ENCODE results near the gene C10orf90. TPM values are rescaled to one million over a fixed set of nuclear protein-coding genes. Genes with fewer than 3 reads are reported as not detected.

The C10orf90 gene
- total RNA-seq, 4 donors from 2014 or later: 0.33 to 1.2 (median 1.1) TPM; not detected in 1

DNA sequence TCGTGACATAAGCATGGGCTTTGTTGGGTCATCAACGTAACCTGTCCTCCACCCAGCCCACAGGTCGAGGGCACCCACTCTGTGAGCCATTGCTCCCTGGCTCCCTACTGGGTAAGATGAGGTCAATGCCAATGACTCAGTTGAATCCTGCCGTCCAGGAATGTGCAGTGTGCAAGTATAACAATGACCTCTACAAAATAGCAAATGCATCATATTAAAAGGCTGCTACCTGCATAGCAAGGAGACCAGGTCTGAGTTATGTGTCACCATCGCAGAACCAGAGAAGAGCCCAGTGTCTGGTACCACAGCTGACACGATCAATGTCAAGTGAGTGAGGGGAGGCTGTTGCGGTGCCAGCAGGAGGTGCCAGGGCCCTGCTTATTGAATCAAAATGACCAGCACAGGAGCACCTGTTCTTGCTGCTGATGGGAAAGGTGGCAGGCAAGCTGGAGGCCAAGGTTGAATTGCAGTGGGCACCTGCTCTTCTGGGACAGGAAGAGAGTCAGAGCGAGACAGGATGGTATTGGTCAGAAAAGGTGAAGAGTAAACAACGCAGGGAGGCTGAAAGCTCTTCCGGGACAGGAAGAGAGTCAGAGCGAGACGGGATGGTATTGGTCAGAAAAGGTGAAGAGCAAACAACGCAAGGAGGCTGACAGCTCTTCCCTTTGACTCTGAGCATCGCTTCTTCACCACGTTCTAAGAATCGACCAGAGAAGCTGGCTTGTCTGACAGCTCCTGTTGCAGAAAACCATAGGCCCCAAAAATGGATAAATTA lies 173.5 kb downstream of the C10orf90 start:
- TF ChIP-seq, protein P1, sequence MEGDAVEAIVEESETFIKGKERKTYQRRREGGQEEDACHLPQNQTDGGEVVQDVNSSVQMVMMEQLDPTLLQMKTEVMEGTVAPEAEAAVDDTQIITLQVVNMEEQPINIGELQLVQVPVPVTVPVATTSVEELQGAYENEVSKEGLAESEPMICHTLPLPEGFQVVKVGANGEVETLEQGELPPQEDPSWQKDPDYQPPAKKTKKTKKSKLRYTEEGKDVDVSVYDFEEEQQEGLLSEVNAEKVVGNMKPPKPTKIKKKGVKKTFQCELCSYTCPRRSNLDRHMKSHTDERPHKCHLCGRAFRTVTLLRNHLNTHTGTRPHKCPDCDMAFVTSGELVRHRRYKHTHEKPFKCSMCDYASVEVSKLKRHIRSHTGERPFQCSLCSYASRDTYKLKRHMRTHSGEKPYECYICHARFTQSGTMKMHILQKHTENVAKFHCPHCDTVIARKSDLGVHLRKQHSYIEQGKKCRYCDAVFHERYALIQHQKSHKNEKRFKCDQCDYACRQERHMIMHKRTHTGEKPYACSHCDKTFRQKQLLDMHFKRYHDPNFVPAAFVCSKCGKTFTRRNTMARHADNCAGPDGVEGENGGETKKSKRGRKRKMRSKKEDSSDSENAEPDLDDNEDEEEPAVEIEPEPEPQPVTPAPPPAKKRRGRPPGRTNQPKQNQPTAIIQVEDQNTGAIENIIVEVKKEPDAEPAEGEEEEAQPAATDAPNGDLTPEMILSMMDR (IDR thresholded peaks at IDR 0.05; ENCODE audit: low read depth): no peak

DNA sequence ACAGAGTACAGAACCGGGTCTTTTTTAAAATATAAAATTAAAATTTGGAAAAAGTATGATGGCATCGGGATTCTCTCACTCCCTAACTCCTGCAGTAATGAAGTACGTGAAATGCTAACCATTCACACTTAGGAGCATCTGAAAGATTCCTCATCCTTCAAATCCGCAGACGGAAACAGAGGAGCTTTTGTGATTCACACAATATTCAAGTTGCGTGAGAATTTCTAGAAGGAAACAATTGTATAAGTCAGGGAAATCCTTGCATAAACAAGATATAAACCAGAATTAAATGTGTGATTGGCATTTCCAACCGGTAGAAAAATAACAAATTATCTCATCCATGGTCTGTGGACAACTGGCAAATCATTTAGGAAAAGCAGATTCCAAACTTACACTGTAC lies 179.0 kb downstream of the C10orf90 start:
- TF ChIP-seq, protein P1 (IDR thresholded peaks at IDR 0.05; ENCODE audit: low read depth): no peak

- TF ChIP-seq, protein P1 (IDR thresholded peaks at IDR 0.05; ENCODE audit: low read depth): no peak
Measured at GRCh38 chr10:126481181-126481580, 189.3 kb downstream of the C10orf90 start.

DNA sequence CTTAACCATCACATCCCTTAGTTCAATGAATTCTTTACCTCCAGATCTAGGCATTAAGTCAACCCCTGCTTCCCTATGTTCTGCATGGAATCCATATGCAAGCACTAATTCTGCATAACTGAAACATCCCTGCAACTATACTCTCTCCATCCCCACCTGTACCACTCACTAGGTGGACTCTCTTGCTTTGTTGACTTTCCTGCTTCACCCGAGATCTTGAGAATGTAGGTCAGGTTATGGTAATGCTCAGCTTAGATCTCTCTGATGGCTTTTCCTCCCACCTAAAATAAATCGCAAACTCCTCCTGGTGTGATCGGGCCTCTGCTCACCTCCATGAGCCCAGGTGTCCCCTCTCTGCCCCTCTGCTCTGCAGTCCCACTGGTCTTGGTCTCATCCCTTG lies 189.8 kb downstream of the C10orf90 start:
- TF ChIP-seq, protein P1 (IDR thresholded peaks at IDR 0.05; ENCODE audit: low read depth): no peak

- TF ChIP-seq, protein P1 (IDR thresholded peaks at IDR 0.05; ENCODE audit: low read depth): no peak
Measured at GRCh38 chr10:126479280-126479895, 191.1 kb downstream of the C10orf90 start.

DNA sequence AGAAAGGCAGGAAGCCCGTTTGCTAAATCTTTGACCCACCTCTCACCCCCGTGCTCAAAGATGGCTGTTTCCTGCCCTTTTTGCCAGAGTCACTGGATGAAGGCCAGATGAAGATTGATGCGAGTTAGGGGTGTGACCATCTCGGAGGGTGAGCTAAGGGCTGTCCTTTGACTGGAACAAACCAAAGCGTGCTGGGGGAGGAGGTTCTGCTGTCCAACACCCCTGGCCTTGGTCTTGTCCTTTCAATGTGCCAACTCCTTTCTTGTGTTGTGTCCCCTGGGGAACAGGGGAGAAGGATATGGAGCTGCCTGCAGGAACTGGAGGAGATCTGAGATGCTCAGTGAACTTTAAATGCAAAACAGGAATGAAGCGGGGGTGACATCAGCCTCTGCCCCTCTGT lies 191.9 kb downstream of the C10orf90 start:
- TF ChIP-seq, protein P1 (IDR thresholded peaks at IDR 0.05; ENCODE audit: low read depth): no peak

GRCh38 chr10:126476246-126476645 lies 194.2 kb downstream of the C10orf90 start:
- TF ChIP-seq, protein P1 (IDR thresholded peaks at IDR 0.05; ENCODE audit: low read depth): no peak
